ENCODE data around the gene PLA2G5.
"Not testable (repeated sequence)": the region's sequence is repeated elsewhere in the genome, so short reads cannot be mapped to it uniquely, and the experiment has no call there.

The PLA2G5 gene

GRCh38 chr1:20117236-20117635 lies 47.2 kb downstream of the PLA2G5 start:
- H3K9me3 ChIP-seq (ENCODE audit: control insufficient read depth in 2 of 2, low read length in 2 of 2) = no peaks in the 10 kb centered on the region
- H3K36me3 ChIP-seq (ENCODE audit: control insufficient read depth in 2 of 2, insufficient read depth in 2 of 2, low read length in 2 of 2) = no peaks in the 10 kb centered on the region
- peaks cover 5 to 11% of the 10 kb centered on the region in 2 donors for H3K27me3 ChIP-seq (ENCODE audit: control insufficient read depth in 1 of 2, insufficient read depth in 2 of 2, low read length in 2 of 2)
- H3K4me3 ChIP-seq (ENCODE audit: low read length in 2 of 2) = no peak overlapping the region
- H3K9ac ChIP-seq (ENCODE audit: low read length in 2 of 2) = no peak overlapping the region
- no peak overlapping the region for H3K27ac ChIP-seq (ENCODE audit: low read length)
- no peaks in the 10 kb centered on the region for H3K4me1 ChIP-seq (ENCODE audit: control insufficient read depth, insufficient read depth, low read length)

- H3K4me3 ChIP-seq (ENCODE audit: low read length in 2 of 2) = no peak within 1 kb of the TSS
- H3K27ac ChIP-seq (ENCODE audit: low read length) = no peak within 1 kb of the TSS
- H3K4me1 ChIP-seq (ENCODE audit: control insufficient read depth, insufficient read depth, low read length) = peaks cover under 1% of the 10 kb centered on the region
- no peak within 1 kb of the TSS for H3K9ac ChIP-seq (ENCODE audit: low read length in 2 of 2)
- H3K9me3 ChIP-seq (ENCODE audit: control insufficient read depth in 2 of 2, low read length in 2 of 2) = no peaks in the 10 kb centered on the region
- H3K36me3 ChIP-seq (ENCODE audit: control insufficient read depth in 2 of 2, insufficient read depth in 2 of 2, low read length in 2 of 2) = no peaks in the 10 kb centered on the region
- peaks cover 0 to 7% of the 10 kb centered on the region in 2 donors for H3K27me3 ChIP-seq (ENCODE audit: control insufficient read depth in 1 of 2, insufficient read depth in 2 of 2, low read length in 2 of 2)
Measured at GRCh38 chr1:20119347-20119746, 49.4 kb downstream of the PLA2G5 start, which contains the start of gene PLA2G2D. TSS of gene PLA2G2D (minus strand) at chr1:20119536. CDS start at chr1:20119498, 38 bp downstream.

- H3K36me3 ChIP-seq (ENCODE audit: control insufficient read depth in 2 of 2, insufficient read depth in 2 of 2, low read length in 2 of 2) = no peaks in the 10 kb centered on the region
- peaks cover 0 to 3% of the 10 kb centered on the region in 2 donors for H3K27me3 ChIP-seq (ENCODE audit: control insufficient read depth in 1 of 2, insufficient read depth in 2 of 2, low read length in 2 of 2)
- no peak overlapping the region for H3K4me3 ChIP-seq (ENCODE audit: low read length in 2 of 2)
- peaks cover 3% of the 10 kb centered on the region for H3K4me1 ChIP-seq (ENCODE audit: control insufficient read depth, insufficient read depth, low read length)
- H3K9ac ChIP-seq (ENCODE audit: low read length in 2 of 2) = no peak overlapping the region
- no peaks in the 10 kb centered on the region for H3K9me3 ChIP-seq (ENCODE audit: control insufficient read depth in 2 of 2, low read length in 2 of 2)
- no peak overlapping the region for H3K27ac ChIP-seq (ENCODE audit: low read length)
Measured at GRCh38 chr1:20120796-20121195, 50.8 kb downstream of the PLA2G5 start.

- Histone ChIP-seq H3K4me1 (ENCODE audit: control insufficient read depth, insufficient read depth, low read length) (peaks cover 3% of the 10 kb centered on the region), H3K9ac (ENCODE audit: low read length in 2 of 2) (no peak overlapping the region), H3K36me3 (ENCODE audit: control insufficient read depth in 2 of 2, insufficient read depth in 2 of 2, low read length in 2 of 2) (no peaks in the 10 kb centered on the region), H3K27me3 (ENCODE audit: control insufficient read depth in 1 of 2, insufficient read depth in 2 of 2, low read length in 2 of 2) (no peaks in the 10 kb centered on the region), H3K27ac (ENCODE audit: low read length) (no peak overlapping the region), H3K4me3 (ENCODE audit: low read length in 2 of 2) (no peak overlapping the region), H3K9me3 (ENCODE audit: control insufficient read depth in 2 of 2, low read length in 2 of 2) (no peaks in the 10 kb centered on the region)
Measured at GRCh38 chr1:20123722-20124455, 53.9 kb downstream of the PLA2G5 start.

- Histone ChIP-seq H3K4me1 (ENCODE audit: control insufficient read depth, insufficient read depth, low read length) (peaks cover 3% of the 10 kb centered on the region), H3K27ac (ENCODE audit: low read length) (no peak overlapping the region), H3K4me3 (ENCODE audit: low read length in 2 of 2) (no peak overlapping the region), H3K9ac (ENCODE audit: low read length in 2 of 2) (no peak overlapping the region), H3K9me3 (ENCODE audit: control insufficient read depth in 2 of 2, low read length in 2 of 2) (no peaks in the 10 kb centered on the region), H3K27me3 (ENCODE audit: control insufficient read depth in 1 of 2, insufficient read depth in 2 of 2, low read length in 2 of 2) (no peaks in the 10 kb centered on the region), H3K36me3 (ENCODE audit: control insufficient read depth in 2 of 2, insufficient read depth in 2 of 2, low read length in 2 of 2) (no peaks in the 10 kb centered on the region)
Measured at GRCh38 chr1:20124456-20125057, 54.6 kb downstream of the PLA2G5 start.

GRCh38 chr1:20125100-20125499 lies 55.1 kb downstream of the PLA2G5 start:
- peaks cover 3% of the 10 kb centered on the region for H3K4me1 ChIP-seq (ENCODE audit: control insufficient read depth, insufficient read depth, low read length)
- no peak overlapping the region for H3K4me3 ChIP-seq (ENCODE audit: low read length in 2 of 2)
- H3K27ac ChIP-seq (ENCODE audit: low read length) = no peak overlapping the region
- no peak overlapping the region for H3K9ac ChIP-seq (ENCODE audit: low read length in 2 of 2)
- no peaks in the 10 kb centered on the region for H3K27me3 ChIP-seq (ENCODE audit: control insufficient read depth in 1 of 2, insufficient read depth in 2 of 2, low read length in 2 of 2)
- H3K36me3 ChIP-seq (ENCODE audit: control insufficient read depth in 2 of 2, insufficient read depth in 2 of 2, low read length in 2 of 2) = no peaks in the 10 kb centered on the region
- no peaks in the 10 kb centered on the region for H3K9me3 ChIP-seq (ENCODE audit: control insufficient read depth in 2 of 2, low read length in 2 of 2)

- no peak overlapping the region for H3K9ac ChIP-seq (ENCODE audit: low read length in 2 of 2)
- H3K27ac ChIP-seq (ENCODE audit: low read length) = no peak overlapping the region
- H3K4me3 ChIP-seq (ENCODE audit: low read length in 2 of 2) = no peak overlapping the region
- H3K27me3 ChIP-seq (ENCODE audit: control insufficient read depth in 1 of 2, insufficient read depth in 2 of 2, low read length in 2 of 2) = no peaks in the 10 kb centered on the region
- no peaks in the 10 kb centered on the region for H3K9me3 ChIP-seq (ENCODE audit: control insufficient read depth in 2 of 2, low read length in 2 of 2)
- H3K4me1 ChIP-seq (ENCODE audit: control insufficient read depth, insufficient read depth, low read length) = peaks cover 3% of the 10 kb centered on the region
- no peaks in the 10 kb centered on the region for H3K36me3 ChIP-seq (ENCODE audit: control insufficient read depth in 2 of 2, insufficient read depth in 2 of 2, low read length in 2 of 2)
Measured at GRCh38 chr1:20126041-20126805, 56.2 kb downstream of the PLA2G5 start.

- no peaks in the 10 kb centered on the region for H3K36me3 ChIP-seq (ENCODE audit: control insufficient read depth in 2 of 2, insufficient read depth in 2 of 2, low read length in 2 of 2)
- no peak overlapping the region for H3K9ac ChIP-seq (ENCODE audit: low read length in 2 of 2)
- no peak overlapping the region for H3K4me3 ChIP-seq (ENCODE audit: low read length in 2 of 2)
- H3K27me3 ChIP-seq (ENCODE audit: control insufficient read depth in 1 of 2, insufficient read depth in 2 of 2, low read length in 2 of 2) = no peaks in the 10 kb centered on the region
- H3K27ac ChIP-seq (ENCODE audit: low read length) = no peak overlapping the region
- H3K9me3 ChIP-seq (ENCODE audit: control insufficient read depth in 2 of 2, low read length in 2 of 2) = no peaks in the 10 kb centered on the region
- H3K4me1 ChIP-seq (ENCODE audit: control insufficient read depth, insufficient read depth, low read length) = peaks cover 3% of the 10 kb centered on the region
Measured at GRCh38 chr1:20126806-20127440, 56.9 kb downstream of the PLA2G5 start.

GRCh38 chr1:20130518-20130917 lies 60.5 kb downstream of the PLA2G5 start:
- not testable (repeated sequence) for H3K36me3 ChIP-seq (ENCODE audit: control insufficient read depth in 2 of 2, insufficient read depth in 2 of 2, low read length in 2 of 2); H3K27me3 ChIP-seq (ENCODE audit: control insufficient read depth in 1 of 2, insufficient read depth in 2 of 2, low read length in 2 of 2); H3K9me3 ChIP-seq (ENCODE audit: control insufficient read depth in 2 of 2, low read length in 2 of 2); H3K27ac ChIP-seq (ENCODE audit: low read length); H3K9ac ChIP-seq (ENCODE audit: low read length in 2 of 2); H3K4me3 ChIP-seq (ENCODE audit: low read length in 2 of 2); H3K4me1 ChIP-seq (ENCODE audit: control insufficient read depth, insufficient read depth, low read length)

- H3K4me3 ChIP-seq (ENCODE audit: low read length in 2 of 2) = no peak overlapping the region
- H3K36me3 ChIP-seq (ENCODE audit: control insufficient read depth in 2 of 2, insufficient read depth in 2 of 2, low read length in 2 of 2) = no peaks in the 10 kb centered on the region
- H3K9me3 ChIP-seq (ENCODE audit: control insufficient read depth in 2 of 2, low read length in 2 of 2) = no peaks in the 10 kb centered on the region
- no peaks in the 10 kb centered on the region for H3K4me1 ChIP-seq (ENCODE audit: control insufficient read depth, insufficient read depth, low read length)
- H3K9ac ChIP-seq (ENCODE audit: low read length in 2 of 2) = no peak overlapping the region
- peaks cover 12 to 25% of the 10 kb centered on the region in 2 donors for H3K27me3 ChIP-seq (ENCODE audit: control insufficient read depth in 1 of 2, insufficient read depth in 2 of 2, low read length in 2 of 2)
- no peak overlapping the region for H3K27ac ChIP-seq (ENCODE audit: low read length)
Measured at GRCh38 chr1:20134995-20135394, 65.0 kb downstream of the PLA2G5 start.

All from stomach smooth muscle (tissue), 2 donors.